HL-60 (cell line): ENCODE measurements around the gene NUP93.

ENCODE experiments used
- CTCF ChIP-seq: IDR thresholded peaks from one replicate; pipeline ENCODE4 v1.5.1; 2011; ENCODE audit warnings: low read length, control low read depth, inconsistent platforms; ENCODE audit not compliant: insufficient read depth
- REST ChIP-seq: IDR thresholded peaks from 2 replicates; pipeline ENCODE4 v1.6.1; 2012; ENCODE audit warnings: low read depth; ENCODE audit not compliant: insufficient replicate concordance

- TF ChIP-seq CTCF (no peak), REST (no peak)
Measured at GRCh38 chr16:56741399-56741798, 11.5 kb downstream of the NUP93 start.
